H9 (cell line): ENCODE data around the gene OR56A1. TPM values are rescaled to one million over a fixed set of nuclear protein-coding genes. Genes with fewer than 3 reads are reported as not detected.

Source experiments
- DNase-seq: peaks from one replicate; pipeline ENCODE4 v3.0.0-alpha.2; 2017
- H2AFZ ChIP-seq: one replicate; pipeline ENCODE4 v1.6.1; 2013; ENCODE audit warnings: mild to moderate bottlenecking, low read length, control low read depth, moderate library complexity
- H2AK5ac ChIP-seq: 2 replicates; pipeline ENCODE4 v1.6.1; 2013; ENCODE audit warnings: low read length, control low read depth, mixed read lengths; ENCODE audit not compliant: insufficient read length
- H2BK120ac ChIP-seq: one replicate; pipeline ENCODE4 v1.6.1; 2013; ENCODE audit warnings: low read depth, mild to moderate bottlenecking, low read length, control low read depth, inconsistent platforms; ENCODE audit not compliant: poor library complexity, severe bottlenecking
- H2BK12ac ChIP-seq: 2 replicates; pipeline ENCODE4 v1.6.1; 2013; ENCODE audit warnings: low read length, control low read depth, mixed read lengths, low read depth; ENCODE audit not compliant: insufficient read length
- H2BK15ac ChIP-seq: 2 replicates; pipeline ENCODE4 v1.6.1; 2013; ENCODE audit warnings: low read depth, low read length, control low read depth
- H2BK20ac ChIP-seq: one replicate; pipeline ENCODE4 v1.6.1; 2013; ENCODE audit warnings: low read depth, mild to moderate bottlenecking, low read length, control low read depth, inconsistent platforms; ENCODE audit not compliant: poor library complexity, severe bottlenecking
- H2BK5ac ChIP-seq: 2 replicates; pipeline ENCODE4 v1.6.1; 2013; ENCODE audit warnings: low read length, control low read depth, mixed read lengths; ENCODE audit not compliant: insufficient read length
- H3K14ac ChIP-seq: 2 replicates; pipeline ENCODE4 v1.6.1; 2013; ENCODE audit warnings: low read length, control low read depth; ENCODE audit not compliant: insufficient read depth
- H3K18ac ChIP-seq: 2 replicates; pipeline ENCODE4 v1.6.1; 2013; ENCODE audit warnings: low read depth, mild to moderate bottlenecking, mixed read lengths, low read length, control low read depth; ENCODE audit not compliant: insufficient read length
- H3K23ac ChIP-seq: 2 replicates; pipeline ENCODE4 v1.6.1; 2013; ENCODE audit warnings: low read length, control low read depth, mixed read lengths, low read depth; ENCODE audit not compliant: insufficient read length
- H3K23me2 ChIP-seq: 2 replicates; pipeline ENCODE4 v1.6.1; 2013; ENCODE audit warnings: low read depth, mild to moderate bottlenecking, mixed read lengths, low read length, control low read depth; ENCODE audit not compliant: insufficient read length, poor library complexity, severe bottlenecking
- H3K27ac ChIP-seq: 2 replicates; pipeline ENCODE4 v1.5.1; 2013; ENCODE audit warnings: low read length, control low read depth, mixed read lengths, low read depth; ENCODE audit not compliant: insufficient read length
- H3K27me3 ChIP-seq: 2 replicates; pipeline ENCODE4 v1.6.1; 2013; ENCODE audit warnings: low read length, control low read depth, inconsistent platforms; ENCODE audit not compliant: insufficient read depth
- H3K4ac ChIP-seq: 2 replicates; pipeline ENCODE4 v1.6.1; 2013; ENCODE audit warnings: low read depth, mild to moderate bottlenecking, control low read depth, inconsistent platforms, low read length, moderate library complexity
- H3K4me1 ChIP-seq: 2 replicates; pipeline ENCODE4 v1.6.1; 2013; ENCODE audit warnings: low read length, control low read depth, inconsistent platforms; ENCODE audit not compliant: insufficient read depth
- H3K4me2 ChIP-seq: 2 replicates; pipeline ENCODE4 v1.6.1; 2013; ENCODE audit warnings: low read length, control low read depth, mixed read lengths; ENCODE audit not compliant: insufficient read length, insufficient read depth
- H3K56ac ChIP-seq: 2 replicates; pipeline ENCODE4 v1.6.1; 2013; ENCODE audit warnings: low read depth, mild to moderate bottlenecking, mixed read lengths, low read length, control low read depth; ENCODE audit not compliant: insufficient read length
- H3K79me1 ChIP-seq: 2 replicates; pipeline ENCODE4 v1.6.1; 2013; ENCODE audit warnings: low read depth, mild to moderate bottlenecking, moderate library complexity, low read length, control low read depth, inconsistent platforms; ENCODE audit not compliant: insufficient read depth, poor library complexity, severe bottlenecking
- H3K79me2 ChIP-seq: 2 replicates; pipeline ENCODE4 v1.6.1; 2013; ENCODE audit warnings: low read length, control low read depth, inconsistent platforms; ENCODE audit not compliant: insufficient read depth
- H3K9ac ChIP-seq: 2 replicates; pipeline ENCODE4 v1.6.1; 2013; ENCODE audit warnings: low read length, control low read depth, mixed read lengths; ENCODE audit not compliant: insufficient read length; ENCODE audit errors: extremely low read depth
- H3K9me3 ChIP-seq: one replicate; pipeline ENCODE4 v1.6.1; 2013; ENCODE audit warnings: low read depth, low read length, inconsistent platforms; ENCODE audit not compliant: control insufficient read depth
- H3T11ph ChIP-seq: one replicate; pipeline ENCODE4 v1.6.1; 2013; ENCODE audit warnings: mild to moderate bottlenecking, low read length, control low read depth, inconsistent platforms
- H4K20me1 ChIP-seq: one replicate; pipeline ENCODE4 v1.6.1; 2013; ENCODE audit not compliant: control insufficient read depth, insufficient read length, insufficient read depth
- H4K5ac ChIP-seq: 2 replicates; pipeline ENCODE4 v1.6.1; 2013; ENCODE audit warnings: low read depth, mild to moderate bottlenecking, mixed read lengths, low read length, control low read depth; ENCODE audit not compliant: insufficient read length
- H4K8ac ChIP-seq: replicated peaks from 2 replicates; pipeline ENCODE4 v1.6.1; 2013; ENCODE audit warnings: low read length, control low read depth, mixed read lengths, low read depth; ENCODE audit not compliant: insufficient read length
- H4K91ac ChIP-seq: 2 replicates; pipeline ENCODE4 v1.6.1; 2013; ENCODE audit warnings: low read depth, mild to moderate bottlenecking, moderate library complexity, mixed read lengths, low read length, control low read depth; ENCODE audit not compliant: insufficient read length
- H3K27ac Mint-ChIP-seq, 3 experiments: 2 replicates in 2 of 3; 3 replicates in 1 of 3; pipeline ENCODE4 v1.8.0; 2020 to 2021; ENCODE audit warnings: mixed read lengths in 3 of 3, mild to moderate bottlenecking in 1 of 3, moderate library complexity in 1 of 3
- H3K27me3 Mint-ChIP-seq: 2 replicates; pipeline ENCODE4 v1.8.0; 2021; ENCODE audit warnings: low read depth, mild to moderate bottlenecking, moderate library complexity, mixed read lengths
- H3K36me3 Mint-ChIP-seq, 3 experiments: 2 replicates in 2 of 3; 3 replicates in 1 of 3; pipeline ENCODE4 v1.8.0; 2020 to 2021; ENCODE audit warnings: low read depth in 3 of 3, mixed read lengths in 3 of 3; ENCODE audit not compliant: insufficient read depth in 1 of 3
- H3K4me1 Mint-ChIP-seq, 2 experiments: 2 replicates each; pipeline ENCODE4 v1.8.0; 2020; ENCODE audit warnings: mixed read lengths in 2 of 2
- H3K4me3 Mint-ChIP-seq, 2 experiments: 2 replicates in 1 of 2; 3 replicates in 1 of 2; pipeline ENCODE4 v1.8.0; 2020 to 2021; ENCODE audit warnings: mild to moderate bottlenecking in 2 of 2, mixed read lengths in 2 of 2, moderate library complexity in 1 of 2
- H3K9me3 Mint-ChIP-seq, 2 experiments: 2 replicates in 1 of 2; 3 replicates in 1 of 2; pipeline ENCODE4 v1.8.0; 2020; ENCODE audit warnings: mild to moderate bottlenecking in 2 of 2, mixed read lengths in 2 of 2, moderate library complexity in 1 of 2
- CTCF ChIP-seq: fragments of 200-600 bp; sonication (generic); conservative IDR thresholded peaks from 3 replicates; pipeline ENCODE4 v1.8.0; 2021; ENCODE audit warnings: antibody characterized with exemption, mild to moderate bottlenecking
- WGBS: extraction: QIAGEN DNeasy Blood & Tissue Kit; methylation state at CpG from one replicate; pipeline ENCODE4 v1.1.7; 2013; ENCODE audit warnings: missing lambda C conversion rate, low lambda C conversion rate, mixed read lengths; ENCODE audit not compliant: insufficient read length; ENCODE audit errors: extremely low coverage; 5-methylcytosine and 5-hydroxymethylcytosine counted together
- total RNA-seq: library from RNA; stranded (reverse); gene quantifications from 2 replicates; pipeline ENCODE4 v1.2.1, GENCODE V29; 2021

The OR56A1 gene
- total RNA-seq, 1 experiment from 2014 or later: 0.07 TPM

- Histone ChIP-seq H3K4ac (no peak overlapping the region), H3K9me3 (no peaks in the 10 kb centered on the region), H4K8ac (no peak overlapping the region), H2BK20ac (no peak overlapping the region), H2BK120ac (no peak overlapping the region), H4K20me1 (no peaks in the 10 kb centered on the region), H3K79me2 (no peaks in the 10 kb centered on the region), H2AK5ac (no peak overlapping the region), H3K14ac (no peak overlapping the region), H2AFZ (no peak overlapping the region), H3K56ac (no peak overlapping the region), H3K18ac (no peak overlapping the region), H2BK5ac (no peak overlapping the region), H2BK15ac (no peak overlapping the region), H3K4me2 (no peak overlapping the region), H3K9ac (no peak overlapping the region), H3K27ac (no peak overlapping the region), H4K5ac (no peak overlapping the region), H3K27me3 (no peaks in the 10 kb centered on the region; the same call in 1 of the 2 replicates), H2BK12ac (no peak overlapping the region), H3K79me1 (no peaks in the 10 kb centered on the region), H3K23ac (no peak overlapping the region), H3T11ph (no peak overlapping the region), H3K23me2 (no peaks in the 10 kb centered on the region), H3K4me1 (no peaks in the 10 kb centered on the region), H4K91ac (no peak overlapping the region)
- no peak overlapping the region for H3K4me3 Mint-ChIP-seq
- no peaks in the 10 kb centered on the region; a peak in 1 of 5 replicates for H3K9me3 Mint-ChIP-seq
- DNase-seq: no peak
- no peaks in the 10 kb centered on the region for H3K36me3 Mint-ChIP-seq
- no peak overlapping the region for H3K27ac Mint-ChIP-seq
- H3K4me1 Mint-ChIP-seq: peaks cover 0 to 3% of the 10 kb centered on the region in 2 experiments; a peak in 1 of 4 replicates
- TF ChIP-seq CTCF: peak; percentile 84
- WGBS: no CpG with 5 or more reads among the region's 4 CpGs
- peaks cover 15% of the 10 kb centered on the region for H3K27me3 Mint-ChIP-seq
Measured at GRCh38 chr11:6022956-6023355, 7.6 kb downstream of the OR56A1 start.
